ENCODE results near the gene PCBP3. TPM values are rescaled to one million over a fixed set of nuclear protein-coding genes. Genes with fewer than 3 reads are reported as not detected.
A peak's percentile ranks its signal among the peaks of the same experiment; 100 is the strongest.
"Not testable (repeated sequence)": the region's sequence is repeated elsewhere in the genome, so short reads cannot be mapped to it uniquely, and the experiment has no call there.

PCBP3 gene
- total RNA-seq, 2 donors from 2014 or later, result 0.77 to 17.2 TPM

GRCh38 chr21:45880097-45881068, 236.9 kb downstream of the PCBP3 start:
- Histone ChIP-seq H3K9me3 (no peaks in the 10 kb centered on the region), H3K4me1 (replicated peaks) (no peaks in the 10 kb centered on the region), H3K27ac (no peak overlapping the region), H3K36me3 (no peaks in the 10 kb centered on the region), H3K27me3 (replicated peaks; ENCODE audit: insufficient read depth) (no peaks in the 10 kb centered on the region), H3K4me3 (no peak overlapping the region)
- WGBS, result 49% methylated on average over 29 of the region's 29 CpGs
- intact Hi-C loops (cut with DNase I), result no loop called here
- TF ChIP-seq CTCF (IDR thresholded peaks at IDR 0.05), result peak in 3 of 4 experiments; percentile 42 to 47 (median 42)
- TF ChIP-seq POLR2AphosphoS5 (IDR thresholded peaks at IDR 0.05), result no peak
- peak; percentile 39 for DNase-seq (ENCODE audit: low spot score)

- Histone ChIP-seq H3K36me3 (no peaks in the 10 kb centered on the region), H3K27ac (no peak overlapping the region), H3K9me3 (no peaks in the 10 kb centered on the region), H3K4me3 (no peak overlapping the region), H3K4me1 (replicated peaks) (peaks cover 6% of the 10 kb centered on the region), H3K27me3 (replicated peaks; ENCODE audit: insufficient read depth) (no peaks in the 10 kb centered on the region)
- no peak for DNase-seq (ENCODE audit: low spot score)
- intact Hi-C loops (cut with DNase I), result no loop called here
- no peak for TF ChIP-seq POLR2AphosphoS5 (IDR thresholded peaks at IDR 0.05)
- TF ChIP-seq POLR2A (IDR thresholded peaks at IDR 0.05), result no peak
- TF ChIP-seq CTCF (IDR thresholded peaks at IDR 0.05), result no peak
- 41% methylated on average over 8 of the region's 8 CpGs for WGBS
Measured at GRCh38 chr21:45882645-45883044, 239.1 kb downstream of the PCBP3 start.

GRCh38 chr21:45883090-45883489, 239.6 kb downstream of the PCBP3 start:
- DNase-seq (ENCODE audit: low spot score), result no peak
- intact Hi-C loops (cut with DNase I), result no loop called here
- WGBS, result 69% methylated on average over 4 of the region's 4 CpGs

DNA sequence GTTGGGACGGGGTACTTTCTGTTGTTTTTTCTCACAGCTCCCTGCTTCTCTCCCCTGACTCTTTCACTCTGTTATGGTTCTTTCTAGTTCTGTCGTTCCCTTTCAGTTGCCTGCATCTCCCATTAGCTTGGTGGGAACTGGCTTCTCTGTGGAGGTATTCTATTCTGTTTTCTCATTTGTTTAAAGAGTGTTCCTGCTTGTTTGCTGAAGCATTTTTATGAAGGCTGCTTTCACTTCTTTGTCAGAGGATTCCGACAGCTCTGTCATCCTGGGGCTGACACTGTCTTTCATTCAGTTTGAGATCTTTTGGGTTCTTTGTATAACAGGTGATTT, 242.0 kb downstream of the PCBP3 start:
- intact Hi-C loops (cut with DNase I), result no loop called here
- TF ChIP-seq POLR2AphosphoS5 (IDR thresholded peaks at IDR 0.05) (peak; percentile 64), CTCF (IDR thresholded peaks at IDR 0.05) (no peak)
- Histone ChIP-seq H3K27ac (peak overlapping the region in 1 of 2 donors; percentile 50), H3K4me1 (replicated peaks) (peaks cover 6% of the 10 kb centered on the region), H3K36me3 (no peaks in the 10 kb centered on the region), H3K4me3 (no peak overlapping the region), H3K9me3 (no peaks in the 10 kb centered on the region), H3K27me3 (replicated peaks; ENCODE audit: insufficient read depth) (no peaks in the 10 kb centered on the region)
- no peak for DNase-seq (ENCODE audit: low spot score)
- 56% methylated on average over 3 of the region's 3 CpGs for WGBS

More at GRCh38 chr21:45883090-45883489, 239.6 kb downstream of the PCBP3 start:
- no peaks in the 10 kb centered on the region for H3K27me3 ChIP-seq (replicated peaks; ENCODE audit: insufficient read depth)
- H3K27ac ChIP-seq, result no peak overlapping the region
- TF ChIP-seq POLR2AphosphoS5 (IDR thresholded peaks at IDR 0.05) (no peak), POLR2A (IDR thresholded peaks at IDR 0.05) (no peak), CTCF (IDR thresholded peaks at IDR 0.05) (no peak)
- H3K9me3 ChIP-seq, result no peaks in the 10 kb centered on the region
- peaks cover 6% of the 10 kb centered on the region for H3K4me1 ChIP-seq (replicated peaks)
- no peak overlapping the region for H3K4me3 ChIP-seq
- H3K36me3 ChIP-seq, result no peaks in the 10 kb centered on the region

GRCh38 chr21:45885930-45886601, 242.5 kb downstream of the PCBP3 start:
- WGBS, result 73% methylated on average over 19 of the region's 21 CpGs
- H3K27me3 ChIP-seq (replicated peaks; ENCODE audit: insufficient read depth); H3K4me3 ChIP-seq; H3K4me1 ChIP-seq (replicated peaks); DNase-seq (ENCODE audit: low spot score); intact Hi-C loops (cut with DNase I); H3K9me3 ChIP-seq; H3K36me3 ChIP-seq: not testable (repeated sequence)
- H3K27ac ChIP-seq, result peak overlapping the region in 1 of 2 donors; percentile 50
